Breast epithelium (tissue), 4 donors: Measurements from ENCODE around the gene ZNF75A. TPM values are rescaled to one million over a fixed set of nuclear protein-coding genes. Genes with fewer than 3 reads are reported as not detected.

ENCODE experiments used
- DNase-seq, 2 donors: peaks; one replicate each; pipeline ENCODE4 v3.0.0-alpha.2; 2019; ENCODE audit warnings: low spot score in 2 of 2
- H3K27ac ChIP-seq, 2 donors: fragments of 200-600 bp; sonication (generic) in 1 of 2; one replicate each; pipeline ENCODE4 v1.5.1; 2016 to 2019; ENCODE audit warnings: mild to moderate bottlenecking in 1 of 2
- H3K27me3 ChIP-seq, 2 donors: fragments of 200-600 bp; sonication (generic) in 1 of 2; one replicate each; pipeline versions ENCODE4 v1.5.1 to v1.6.0; 2017 to 2019; ENCODE audit warnings: control low read depth in 1 of 2, mild to moderate bottlenecking in 1 of 2
- H3K36me3 ChIP-seq: fragments of 200-600 bp; one replicate; pipeline ENCODE4 v1.5.1; 2019
- H3K4me1 ChIP-seq, 2 donors: fragments of 200-600 bp; sonication (generic); one replicate each; pipeline ENCODE4 v1.5.1; 2016 to 2019; ENCODE audit warnings: control low read depth in 1 of 2
- H3K4me3 ChIP-seq, 3 donors: fragments of 200-600 bp; sonication (generic); 1 replicate in 2 of 3; 2 replicates in 1 of 3; pipeline ENCODE4 v1.5.1; 2016 to 2019; ENCODE audit warnings: mild to moderate bottlenecking in 3 of 3, moderate library complexity in 2 of 3
- H3K9me3 ChIP-seq, 2 donors: fragments of 200-600 bp; sonication (generic) in 1 of 2; one replicate each; pipeline ENCODE4 v1.5.1; 2016 to 2019; ENCODE audit warnings: control low read depth in 1 of 2
- POLR2A ChIP-seq: fragments of 450-650 bp; IDR thresholded peaks from one replicate; pipeline ENCODE4 v1.6.1; 2016; ENCODE audit warnings: antibody characterized with exemption, mild to moderate bottlenecking, moderate library complexity
- POLR2AphosphoS5 ChIP-seq, 3 donors: sonication (generic); formaldehyde crosslinking; IDR thresholded peaks; one replicate each; pipeline ENCODE4 v1.6.1; 2017; ENCODE audit warnings: antibody characterized with exemption in 3 of 3
- intact Hi-C: fragments of 100-400 bp; cut with DNase I; formaldehyde crosslinking; loops from one replicate; pipeline ENCODE4 v1.15.1; 2023; ENCODE audit warnings: low total_unique reads
- total RNA-seq, 3 donors: library from RNA; depleted of rRNA; stranded (reverse); fragments of >200 nt; gene quantifications; one replicate each; pipeline ENCODE4 v1.1.0, GENCODE V29; 2016
- TF ChIP-seq, protein P1 (sequence below), 3 donors: fragments of 450-650 bp; IDR thresholded peaks; one replicate each; pipeline ENCODE4 v1.5.1; 2016 to 2017; ENCODE audit warnings: antibody characterized with exemption in 3 of 3, mild to moderate bottlenecking in 3 of 3, moderate library complexity in 3 of 3

Gene ZNF75A
- total RNA-seq, 3 donors from 2014 or later: 19.4 to 58.2 (median 37.0) TPM

DNA sequence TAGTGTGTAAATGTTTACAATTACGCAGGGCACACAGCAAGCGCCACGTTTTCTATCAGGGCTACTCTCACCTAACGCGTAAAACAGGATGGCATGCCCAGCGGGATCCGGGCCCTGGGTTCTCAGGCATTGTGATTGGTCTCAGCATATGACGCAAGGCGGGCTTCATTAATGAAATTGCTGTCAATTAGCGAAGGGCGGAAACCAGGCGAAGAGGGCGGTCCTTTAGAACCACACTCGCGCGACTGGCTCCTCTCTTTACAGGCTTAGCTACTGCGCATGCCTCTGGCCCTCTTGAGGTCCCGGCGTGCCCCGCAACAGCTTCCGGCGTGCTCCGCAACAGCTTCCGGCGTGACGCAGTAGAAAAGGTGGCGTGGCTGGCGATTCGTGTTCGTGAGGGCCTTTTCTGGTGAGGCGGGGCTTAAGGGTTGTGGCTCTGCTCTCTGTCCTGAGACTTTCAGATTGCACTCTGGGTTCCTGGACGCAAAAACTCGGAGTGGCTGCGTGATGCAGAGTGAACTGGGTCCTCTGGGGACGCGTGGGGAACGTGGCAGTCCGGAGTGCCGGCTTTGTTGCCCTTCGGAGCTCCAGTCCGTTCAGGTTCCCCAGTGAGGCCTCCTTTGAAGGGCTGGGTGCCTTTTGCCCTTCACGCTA, 59.6 kb downstream of the ZNF75A start:
- Histone ChIP-seq H3K27ac (peak overlapping the region; percentile 57 to 84), H3K9me3 (peaks cover 34% of the 10 kb centered on the region in 2 donors), H3K4me3 (peak overlapping the region; percentile 34 to 59 (median 53)), H3K4me1 (no peaks in the 10 kb centered on the region), H3K27me3 (peaks cover 0 to 3% of the 10 kb centered on the region in 2 donors), H3K36me3 (no peaks in the 10 kb centered on the region)
- intact Hi-C loops: no loop called here
- peak; percentile 82 to 84 for DNase-seq
- TF ChIP-seq, protein P1, sequence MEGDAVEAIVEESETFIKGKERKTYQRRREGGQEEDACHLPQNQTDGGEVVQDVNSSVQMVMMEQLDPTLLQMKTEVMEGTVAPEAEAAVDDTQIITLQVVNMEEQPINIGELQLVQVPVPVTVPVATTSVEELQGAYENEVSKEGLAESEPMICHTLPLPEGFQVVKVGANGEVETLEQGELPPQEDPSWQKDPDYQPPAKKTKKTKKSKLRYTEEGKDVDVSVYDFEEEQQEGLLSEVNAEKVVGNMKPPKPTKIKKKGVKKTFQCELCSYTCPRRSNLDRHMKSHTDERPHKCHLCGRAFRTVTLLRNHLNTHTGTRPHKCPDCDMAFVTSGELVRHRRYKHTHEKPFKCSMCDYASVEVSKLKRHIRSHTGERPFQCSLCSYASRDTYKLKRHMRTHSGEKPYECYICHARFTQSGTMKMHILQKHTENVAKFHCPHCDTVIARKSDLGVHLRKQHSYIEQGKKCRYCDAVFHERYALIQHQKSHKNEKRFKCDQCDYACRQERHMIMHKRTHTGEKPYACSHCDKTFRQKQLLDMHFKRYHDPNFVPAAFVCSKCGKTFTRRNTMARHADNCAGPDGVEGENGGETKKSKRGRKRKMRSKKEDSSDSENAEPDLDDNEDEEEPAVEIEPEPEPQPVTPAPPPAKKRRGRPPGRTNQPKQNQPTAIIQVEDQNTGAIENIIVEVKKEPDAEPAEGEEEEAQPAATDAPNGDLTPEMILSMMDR (IDR thresholded peaks at IDR 0.05): no peak
- TF ChIP-seq POLR2AphosphoS5 (IDR thresholded peaks at IDR 0.05) (peak in 2 of 3 donors; percentile 32 to 43), POLR2A (no peak)

Other genes starting within 250 kb of the ZNF75A start
- 10 to 100 TPM in 2 of 3 donors, 1 to 10 TPM in 1; 9.1 to 17.0 (median 12.0) TPM for gene IL32, start 239.9 kb upstream of the ZNF75A start, total RNA-seq
- not detected for gene ZSCAN10, start 206.2 kb upstream of the ZNF75A start, total RNA-seq
- 10 to 100 TPM; 12.5 to 18.9 (median 13.4) TPM for gene ZNF205, start 192.9 kb upstream of the ZNF75A start, total RNA-seq
- 1 to 10 TPM; 4.0 to 5.6 (median 5.6) TPM for gene ZNF213, start 170.5 kb upstream of the ZNF75A start, total RNA-seq
- not detected for gene OR1F1, start 117.3 kb upstream of the ZNF75A start, total RNA-seq
- 10 to 100 TPM in 1 of 3 donors, 1 to 10 TPM in 2; 3.5 to 11.1 (median 9.2) TPM for gene ZNF200, start 70.3 kb upstream of the ZNF75A start, total RNA-seq
- gene MEFV, start 48.9 kb upstream of the ZNF75A start, total RNA-seq: 1 to 10 TPM in 2 of 3 donors, under 1 TPM in 1; 0.66 to 5.6 (median 1.8) TPM
- gene ZNF263, start 22.0 kb upstream of the ZNF75A start, total RNA-seq: 10 to 100 TPM; 38.2 to 55.8 (median 47.9) TPM
- gene TIGD7, start 67 bp upstream of the ZNF75A start, total RNA-seq: 10 to 100 TPM in 1 of 3 donors, 1 to 10 TPM in 2; 5.2 to 11.4 (median 7.0) TPM
- under 1 TPM in 1 of 3 donors, not detected in 2; 0.29 TPM for gene OR2C1, start 50.4 kb downstream of the ZNF75A start, total RNA-seq
- gene ZSCAN32, start 95.5 kb downstream of the ZNF75A start, total RNA-seq: 10 to 100 TPM; 10.9 to 17.7 (median 12.8) TPM
- gene ZNF174, start 95.7 kb downstream of the ZNF75A start, total RNA-seq: 10 to 100 TPM in 2 of 3 donors, 1 to 10 TPM in 1; 9.3 to 17.7 (median 12.8) TPM
- gene ZNF597, start 138.0 kb downstream of the ZNF75A start, total RNA-seq: 1 to 10 TPM; 2.1 to 3.6 (median 2.8) TPM
- 10 to 100 TPM; 25.4 to 25.9 (median 25.5) TPM for gene NAA60, start 138.2 kb downstream of the ZNF75A start, total RNA-seq
- not detected for gene C16orf90, start 190.0 kb downstream of the ZNF75A start, total RNA-seq
- 10 to 100 TPM; 20.8 to 27.1 (median 24.6) TPM for gene CLUAP1, start 195.5 kb downstream of the ZNF75A start, total RNA-seq